HEK293 (cell line): ENCODE results near the gene EML1.

Source experiments
- CTCF ChIA-PET: fragments of 350-600 bp; formaldehyde crosslinking; extraction: SDS; loops from one replicate; lab custom pipeline; 2021; ENCODE audit warnings: antibody characterized with exemption; lab: Yijun Ruan, JAX
- POLR2A ChIA-PET: fragments of 300-600 bp; formaldehyde crosslinking; extraction: SDS; loops from one replicate; lab custom pipeline; 2020; ENCODE audit warnings: antibody characterized with exemption, inconsistent platforms; lab: Yijun Ruan, JAX
- H3K27ac ChIP-seq: fragments of 200-500 bp; sonication (Bioruptor generic); 2 replicates; pipeline ENCODE4 v1.5.1; 2014; ENCODE audit warnings: low read depth, low read length, control low read depth, inconsistent platforms; ENCODE audit errors: extremely low read depth
- H3K36me3 ChIP-seq, 2 experiments: fragments of 200-500 bp in 1 of 2; sonication (Bioruptor generic) in 1 of 2; 1 replicate in 1 of 2; 2 replicates in 1 of 2; pipeline ENCODE4 v1.5.1; 2014 to 2017; ENCODE audit warnings: inconsistent platforms in 2 of 2, low read length in 2 of 2; ENCODE audit not compliant: control insufficient read depth in 2 of 2, insufficient read depth in 1 of 2
- H3K4me1 ChIP-seq: fragments of 200-500 bp; sonication (Bioruptor generic); 2 replicates; pipeline ENCODE4 v1.5.1; 2014; ENCODE audit warnings: mild to moderate bottlenecking, low read length, inconsistent platforms; ENCODE audit not compliant: control insufficient read depth, insufficient read depth
- H3K4me3 ChIP-seq: 2 replicates; pipeline ENCODE4 v1.5.1; 2011; ENCODE audit warnings: low read depth, mild to moderate bottlenecking, control low read depth, low read length, moderate library complexity
- H3K9me3 ChIP-seq: fragments of 200-500 bp; sonication (Bioruptor generic); 2 replicates; pipeline ENCODE4 v1.5.1; 2014; ENCODE audit warnings: low read depth, low read length, inconsistent platforms; ENCODE audit not compliant: control insufficient read depth, insufficient read depth
- CTCF ChIP-seq: fragments of 450-650 bp; formaldehyde crosslinking; IDR thresholded peaks from 2 replicates; pipeline ENCODE4 v1.5.1; 2016; ENCODE audit warnings: missing biosample characterization, missing genetic modification characterization
- EGR2 ChIP-seq: fragments of 450-650 bp; formaldehyde crosslinking; IDR thresholded peaks from 2 replicates; pipeline ENCODE4 v1.5.1; 2016; ENCODE audit warnings: low read depth, missing biosample characterization, missing genetic modification characterization
- HOXC10 ChIP-seq: sonication (generic); formaldehyde crosslinking; IDR thresholded peaks from 2 replicates; pipeline ENCODE4 v1.8.1; 2023; ENCODE audit warnings: mild to moderate bottlenecking, missing genetic modification reagents
- SP2 ChIP-seq: fragments of 450-650 bp; formaldehyde crosslinking; IDR thresholded peaks from 2 replicates; pipeline ENCODE4 v1.5.1; 2016; ENCODE audit warnings: missing biosample characterization, missing genetic modification characterization
- ZBTB17 ChIP-seq: fragments of 450-650 bp; formaldehyde crosslinking; IDR thresholded peaks from 2 replicates; pipeline ENCODE4 v1.5.1; 2016; ENCODE audit warnings: missing biosample characterization, missing genetic modification characterization
- ZBTB20 ChIP-seq: fragments of 450-650 bp; formaldehyde crosslinking; IDR thresholded peaks from 2 replicates; pipeline ENCODE4 v1.5.1; 2016; ENCODE audit warnings: missing biosample characterization, missing genetic modification characterization
- ZBTB6 ChIP-seq: fragments of 450-650 bp; formaldehyde crosslinking; IDR thresholded peaks from 2 replicates; pipeline ENCODE4 v1.5.1; 2017; ENCODE audit warnings: missing biosample characterization, missing genetic modification characterization
- ZEB2 ChIP-seq: fragments of 450-650 bp; formaldehyde crosslinking; IDR thresholded peaks from 2 replicates; pipeline ENCODE4 v1.5.1; 2016; ENCODE audit warnings: missing biosample characterization, missing genetic modification characterization
- ZFHX2 ChIP-seq: fragments of 450-650 bp; formaldehyde crosslinking; conservative IDR thresholded peaks from 2 replicates; pipeline ENCODE4 v1.5.1; 2016; ENCODE audit warnings: missing biosample characterization, missing genetic modification characterization
- ZNF121 ChIP-seq: fragments of 450-650 bp; formaldehyde crosslinking; IDR thresholded peaks from 2 replicates; pipeline ENCODE4 v1.5.1; 2016; ENCODE audit warnings: missing biosample characterization, missing genetic modification characterization
- ZNF157 ChIP-seq: fragments of 450-650 bp; formaldehyde crosslinking; IDR thresholded peaks from 2 replicates; pipeline ENCODE4 v1.5.1; 2016; ENCODE audit warnings: missing biosample characterization, missing genetic modification characterization
- ZNF184 ChIP-seq: fragments of 450-650 bp; IDR thresholded peaks from 2 replicates; pipeline ENCODE4 v1.5.1; 2018; ENCODE audit warnings: missing biosample characterization, mild to moderate bottlenecking, missing genetic modification characterization
- ZNF26 ChIP-seq: fragments of 450-650 bp; formaldehyde crosslinking; IDR thresholded peaks from 2 replicates; pipeline ENCODE4 v1.5.1; 2016; ENCODE audit warnings: missing biosample characterization, missing genetic modification characterization
- ZNF311 ChIP-seq: fragments of 450-650 bp; formaldehyde crosslinking; IDR thresholded peaks from 2 replicates; pipeline ENCODE4 v1.5.1; 2017; ENCODE audit warnings: missing biosample characterization, missing genetic modification characterization, borderline replicate concordance
- ZNF341 ChIP-seq: fragments of 450-650 bp; formaldehyde crosslinking; IDR thresholded peaks from 2 replicates; pipeline ENCODE4; 2016; ENCODE audit warnings: low read depth, missing biosample characterization, missing genetic modification characterization
- ZNF394 ChIP-seq: fragments of 450-650 bp; formaldehyde crosslinking; IDR thresholded peaks from 2 replicates; pipeline ENCODE4 v1.5.1; 2016; ENCODE audit warnings: missing biosample characterization, missing genetic modification characterization, mild to moderate bottlenecking, moderate library complexity, borderline replicate concordance
- ZNF416 ChIP-seq: fragments of 450-650 bp; formaldehyde crosslinking; IDR thresholded peaks from 2 replicates; pipeline ENCODE4 v1.5.1; 2016; ENCODE audit warnings: missing biosample characterization, missing genetic modification characterization
- ZNF514 ChIP-seq: fragments of 450-650 bp; formaldehyde crosslinking; IDR thresholded peaks from 2 replicates; pipeline ENCODE4 v1.5.1; 2016; ENCODE audit warnings: missing biosample characterization, missing genetic modification characterization
- ZNF610 ChIP-seq: fragments of 450-650 bp; formaldehyde crosslinking; IDR thresholded peaks from 2 replicates; pipeline ENCODE4 v1.5.1; 2016; ENCODE audit warnings: missing biosample characterization, missing genetic modification characterization, borderline replicate concordance
- ZNF626 ChIP-seq: fragments of 450-650 bp; sonication (Bioruptor Pico); formaldehyde crosslinking; IDR thresholded peaks from 2 replicates; pipeline ENCODE4 v1.5.1; 2018; ENCODE audit warnings: missing biosample characterization, missing genetic modification characterization, inconsistent platforms
- ZNF664 ChIP-seq: fragments of 450-650 bp; formaldehyde crosslinking; IDR thresholded peaks from 2 replicates; pipeline ENCODE4 v1.5.1; 2016; ENCODE audit warnings: missing biosample characterization, missing genetic modification characterization
- ZSCAN30 ChIP-seq: fragments of 450-650 bp; IDR thresholded peaks from 2 replicates; pipeline ENCODE4 v1.5.1; 2018; ENCODE audit warnings: missing biosample characterization, mild to moderate bottlenecking, missing genetic modification characterization, moderate library complexity

The EML1 gene

GRCh38 chr14:99875421-99875820, 82.2 kb downstream of the EML1 start:
- Histone ChIP-seq H3K36me3 (no peaks in the 10 kb centered on the region), H3K27ac (no peak overlapping the region), H3K4me3 (no peak overlapping the region), H3K4me1 (peaks cover 43% of the 10 kb centered on the region), H3K9me3 (no peaks in the 10 kb centered on the region)
- CTCF ChIA-PET = interaction anchor here (1.5 to 2.0 kb wide), 2 partner anchors 10 to 193 kb away, joined by 5 to 13 read pairs; no protein-coding TSS in a partner anchor
- POLR2A ChIA-PET = no interaction called here
- TF ChIP-seq ZNF26 = no peak
- TF ChIP-seq ZBTB20 (tag by site-specific recombination) = peak; percentile 47; the same call in 1 of the 2 replicates

- no peaks in the 10 kb centered on the region for H3K36me3 ChIP-seq
- no peak overlapping the region for H3K4me3 ChIP-seq
- H3K4me1 ChIP-seq = peaks cover 43% of the 10 kb centered on the region
- CTCF ChIA-PET = interaction anchor here (0.9 to 1.5 kb wide), 4 partner anchors 9 to 193 kb away, joined by 3 to 5 read pairs (median 4); no protein-coding TSS in a partner anchor
- H3K9me3 ChIP-seq = no peaks in the 10 kb centered on the region
- POLR2A ChIA-PET = no interaction called here
- no peak overlapping the region for H3K27ac ChIP-seq
- TF ChIP-seq ZNF416 (tag by site-specific recombination) (no peak), CTCF (tag by site-specific recombination) (no peak), ZBTB17 (tag by site-specific recombination) (no peak), SP2 (tag by site-specific recombination) (no peak), ZNF121 (tag by site-specific recombination) (no peak), ZNF311 (tag by site-specific recombination) (no peak), ZNF626 (no peak), HOXC10 (CRISPR knock-in tag) (no peak), ZNF610 (tag by site-specific recombination) (no peak), ZNF514 (tag by site-specific recombination) (no peak), ZSCAN30 (no peak), ZNF664 (tag by site-specific recombination) (no peak), ZNF184 (tag by site-specific recombination) (no peak), ZNF394 (tag by site-specific recombination) (no peak)
- TF ChIP-seq, all 188 proteins: peak for 0
These were observed 82.6 kb downstream of the EML1 start for GRCh38 chr14:99875836-99876235.

- ChIA-PET POLR2A (no interaction called here), CTCF (interaction anchor here (0.9 to 1.3 kb wide), 4 partner anchors 8 to 194 kb away, joined by 3 to 5 read pairs (median 3); no protein-coding TSS in a partner anchor)
- H3K27ac ChIP-seq = no peak overlapping the region; the same call in 1 of the 2 replicates
- no peak overlapping the region for H3K4me3 ChIP-seq
- H3K9me3 ChIP-seq = no peaks in the 10 kb centered on the region
- H3K4me1 ChIP-seq = peaks cover 43% of the 10 kb centered on the region
- no peaks in the 10 kb centered on the region for H3K36me3 ChIP-seq
- TF ChIP-seq ZFHX2 (tag by site-specific recombination) (peak; percentile 62), ZEB2 (tag by site-specific recombination) (no peak), EGR2 (tag by site-specific recombination) (peak; percentile 66), ZNF157 (tag by site-specific recombination) (no peak), ZNF341 (tag by site-specific recombination) (peak; percentile 96), ZBTB6 (peak; percentile 32; the same call in 1 of the 2 replicates)
These were observed 83.2 kb downstream of the EML1 start for GRCh38 chr14:99876406-99876805.
